ENCODE data around the gene KERA.

DNA sequence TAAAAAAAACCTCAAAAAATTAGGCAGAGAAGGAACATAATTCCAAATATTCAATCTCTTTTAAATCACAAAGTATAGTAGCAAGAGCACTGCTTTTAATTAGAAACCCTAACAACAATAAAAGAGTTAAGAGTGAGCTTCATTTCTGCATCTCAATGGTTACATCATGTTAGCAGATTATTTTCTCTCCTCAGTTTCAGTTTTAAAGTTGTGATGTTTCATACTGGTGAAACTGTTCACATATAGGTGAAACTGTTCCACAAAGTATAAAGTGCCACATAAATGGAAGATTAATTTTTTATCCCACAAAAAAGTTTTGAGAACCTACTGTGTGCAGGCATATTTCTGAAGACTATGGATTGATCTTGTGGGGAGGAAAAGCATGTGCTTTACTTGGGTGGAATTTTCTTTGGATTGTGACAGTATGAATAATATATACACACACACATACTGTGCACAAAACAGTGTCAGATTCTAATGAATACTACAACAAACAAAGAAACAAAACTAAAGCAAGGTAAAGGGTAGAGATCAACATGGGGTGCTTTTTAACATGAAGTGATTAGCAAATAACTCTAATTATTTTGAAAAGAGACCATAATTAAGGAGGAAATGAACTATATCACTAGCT lies 36.3 kb upstream of the KERA start:
- TF ChIP-seq, protein P1, sequence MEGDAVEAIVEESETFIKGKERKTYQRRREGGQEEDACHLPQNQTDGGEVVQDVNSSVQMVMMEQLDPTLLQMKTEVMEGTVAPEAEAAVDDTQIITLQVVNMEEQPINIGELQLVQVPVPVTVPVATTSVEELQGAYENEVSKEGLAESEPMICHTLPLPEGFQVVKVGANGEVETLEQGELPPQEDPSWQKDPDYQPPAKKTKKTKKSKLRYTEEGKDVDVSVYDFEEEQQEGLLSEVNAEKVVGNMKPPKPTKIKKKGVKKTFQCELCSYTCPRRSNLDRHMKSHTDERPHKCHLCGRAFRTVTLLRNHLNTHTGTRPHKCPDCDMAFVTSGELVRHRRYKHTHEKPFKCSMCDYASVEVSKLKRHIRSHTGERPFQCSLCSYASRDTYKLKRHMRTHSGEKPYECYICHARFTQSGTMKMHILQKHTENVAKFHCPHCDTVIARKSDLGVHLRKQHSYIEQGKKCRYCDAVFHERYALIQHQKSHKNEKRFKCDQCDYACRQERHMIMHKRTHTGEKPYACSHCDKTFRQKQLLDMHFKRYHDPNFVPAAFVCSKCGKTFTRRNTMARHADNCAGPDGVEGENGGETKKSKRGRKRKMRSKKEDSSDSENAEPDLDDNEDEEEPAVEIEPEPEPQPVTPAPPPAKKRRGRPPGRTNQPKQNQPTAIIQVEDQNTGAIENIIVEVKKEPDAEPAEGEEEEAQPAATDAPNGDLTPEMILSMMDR (IDR thresholded peaks at IDR 0.05), result no peak
- TF ChIP-seq POLR2A (IDR thresholded peaks at IDR 0.05; ENCODE audit: low read depth) (no peak), POLR2AphosphoS5 (IDR thresholded peaks at IDR 0.05) (no peak), EP300 (IDR thresholded peaks at IDR 0.05) (no peak)

All from esophagus muscularis mucosa (tissue), 4 donors.